ENCODE results near the gene TMEM94. TPM values are rescaled to one million over a fixed set of nuclear protein-coding genes. Genes with fewer than 3 reads are reported as not detected.
A peak's percentile ranks its signal among the peaks of the same experiment; 100 is the strongest.

The TMEM94 gene
- total RNA-seq, 1 experiment from 2014 or later = 61.4 TPM

GRCh38 chr17:75530837-75531720 is 74.6 kb downstream of the TMEM94 start:
- Histone ChIP-seq H3K18ac (ENCODE audit: insufficient read length, low read depth, low read length) (no peak overlapping the region), H2BK15ac (ENCODE audit: low read depth, low read length) (no peak overlapping the region), H3K4me1 (ENCODE audit: insufficient read depth, low read length) (no peaks in the 10 kb centered on the region), H3K14ac (ENCODE audit: insufficient read depth, low read length) (no peak overlapping the region), H2AFZ (ENCODE audit: low read length) (no peak overlapping the region), H2BK20ac (ENCODE audit: low read depth, low read length, poor library complexity, severe bottlenecking) (no peak overlapping the region), H2BK120ac (ENCODE audit: low read depth, low read length, poor library complexity, severe bottlenecking) (no peak overlapping the region), H3K23me2 (ENCODE audit: insufficient read length, low read depth, low read length, poor library complexity, severe bottlenecking) (peaks cover 6% of the 10 kb centered on the region), H2BK12ac (ENCODE audit: insufficient read length, low read depth, low read length) (peak overlapping the region; percentile 22), H3T11ph (ENCODE audit: low read length) (no peak overlapping the region), H3K9me3 (ENCODE audit: control insufficient read depth, low read depth, low read length) (no peaks in the 10 kb centered on the region), H3K4me2 (ENCODE audit: insufficient read depth, insufficient read length, low read length) (no peak overlapping the region), H4K91ac (ENCODE audit: insufficient read length, low read depth, low read length) (no peak overlapping the region), H2BK5ac (ENCODE audit: insufficient read length, low read length) (no peak overlapping the region), H3K27me3 (ENCODE audit: insufficient read depth, low read length) (no peaks in the 10 kb centered on the region), H3K23ac (ENCODE audit: insufficient read length, low read depth, low read length) (no peak overlapping the region), H4K5ac (ENCODE audit: insufficient read length, low read depth, low read length) (no peak overlapping the region), H3K56ac (ENCODE audit: insufficient read length, low read depth, low read length) (no peak overlapping the region), H2AK5ac (ENCODE audit: insufficient read length, low read length) (no peak overlapping the region), H4K20me1 (ENCODE audit: control insufficient read depth, insufficient read depth, insufficient read length) (no peaks in the 10 kb centered on the region), H3K9ac (ENCODE audit: extremely low read depth, insufficient read length, low read length) (no peak overlapping the region), H3K79me1 (ENCODE audit: insufficient read depth, low read depth, low read length, poor library complexity, severe bottlenecking) (no peaks in the 10 kb centered on the region), H4K8ac (replicated peaks; ENCODE audit: insufficient read length, low read depth, low read length) (no peak overlapping the region), H3K27ac (ENCODE audit: insufficient read length, low read depth, low read length) (no peak overlapping the region), H3K79me2 (ENCODE audit: insufficient read depth, low read length) (no peaks in the 10 kb centered on the region), H3K4ac (ENCODE audit: low read depth, low read length) (no peak overlapping the region)
- Mint-ChIP-seq H3K9me3 (no peaks in the 10 kb centered on the region), H3K27me3 (ENCODE audit: low read depth) (peaks cover 2% of the 10 kb centered on the region; the same call in 1 of the 2 replicates), H3K36me3 (ENCODE audit: insufficient read depth in 1 of 3, low read depth in 3 of 3) (peaks cover 3 to 18% (median 17%) of the 10 kb centered on the region in 3 experiments; a peak in 6 of 7 replicates), H3K27ac (peak overlapping the region in 1 of 3 experiments; percentile 84; a peak in 3 of 7 replicates), H3K4me3 (no peak overlapping the region), H3K4me1 (peaks cover 22 to 36% of the 10 kb centered on the region in 2 experiments)
- no CpG with 5 or more reads among the region's 19 CpGs for WGBS (ENCODE audit: extremely low coverage, insufficient read length, low lambda C conversion rate)
- TF ChIP-seq CTCF (conservative IDR thresholded peaks at IDR 0.05) = no peak
- DNase-seq = peak; percentile 40
